GM18858 (cell line): ENCODE results near the gene HLX.

Source experiments
- ATAC-seq: cut with Tn5 transposase; IDR thresholded peaks from one replicate; pipeline ENCODE4 v1.9.1; 2021; ENCODE audit not compliant: unreplicated experiment

Gene HLX

GRCh38 chr1:220879076-220879508, at the start of gene HLX:
TSS of gene HLX (plus strand) at chr1:220879443. CDS start at chr1:220879858, 415 bp downstream.
- ATAC-seq: peak; percentile 33

GRCh38 chr1:220833436-220833835, 45.8 kb upstream of the HLX start:
- no peak for ATAC-seq

GRCh38 chr1:220834155-220834870, 44.9 kb upstream of the HLX start:
- no peak for ATAC-seq

GRCh38 chr1:220838578-220838977, 40.7 kb upstream of the HLX start:
- ATAC-seq: no peak

GRCh38 chr1:220839474-220839873, 39.8 kb upstream of the HLX start:
- ATAC-seq: no peak

GRCh38 chr1:220841293-220841692, 38.0 kb upstream of the HLX start:
- ATAC-seq: no peak

GRCh38 chr1:220843481-220844011, 35.7 kb upstream of the HLX start:
- ATAC-seq: no peak

GRCh38 chr1:220852408-220852807, 26.8 kb upstream of the HLX start:
- no peak for ATAC-seq

GRCh38 chr1:220872296-220872695, 6.9 kb upstream of the HLX start:
- no peak for ATAC-seq

GRCh38 chr1:220873087-220873486, 6.2 kb upstream of the HLX start:
- no peak for ATAC-seq

- no peak for ATAC-seq
These were observed 5.2 kb upstream of the HLX start for GRCh38 chr1:220873868-220874655.

GRCh38 chr1:220875260-220875659, 4.0 kb upstream of the HLX start:
- no peak for ATAC-seq

GRCh38 chr1:220876511-220877376, 2.5 kb upstream of the HLX start:
- ATAC-seq: no peak

GRCh38 chr1:220877377-220878095, 1.7 kb upstream of the HLX start:
- no peak for ATAC-seq

GRCh38 chr1:220878191-220879075, 810 bp upstream of the HLX start:
- no peak for ATAC-seq

- peak; percentile 33 for ATAC-seq
These were observed 492 bp downstream of the HLX start for GRCh38 chr1:220879509-220880361.

- ATAC-seq: no peak
These were observed 1.1 kb downstream of the HLX start for GRCh38 chr1:220880362-220880670.

- no peak for ATAC-seq
These were observed 1.7 kb downstream of the HLX start for GRCh38 chr1:220880726-220881506.
